ENCODE data around the gene PRRT2. TPM values are rescaled to one million over a fixed set of nuclear protein-coding genes. Genes with fewer than 3 reads are reported as not detected.
"Not testable (repeated sequence)": the region's sequence is repeated elsewhere in the genome, so short reads cannot be mapped to it uniquely, and the experiment has no call there.

PRRT2 gene
- total RNA-seq, 1 experiment from 2014 or later: not detected

DNA sequence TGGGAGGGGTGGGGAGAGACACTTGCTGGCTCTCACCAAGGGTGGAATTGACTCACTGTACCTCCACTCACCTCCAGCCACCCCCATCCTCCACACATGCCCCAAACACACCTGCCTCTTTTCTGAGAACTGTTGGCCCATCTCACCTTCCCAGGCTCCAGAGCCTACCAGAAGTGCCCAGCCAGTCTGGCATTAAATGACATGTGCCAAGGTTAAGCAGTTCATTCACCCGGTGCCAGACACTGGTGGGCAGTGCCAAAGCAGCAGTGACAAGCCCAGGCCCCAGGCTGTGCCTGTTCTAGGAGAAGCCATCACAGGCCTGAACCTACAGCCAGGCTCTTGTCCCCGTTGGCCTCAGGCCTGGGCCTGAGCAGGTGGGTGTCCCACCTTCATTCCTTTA lies 19.5 kb downstream of the PRRT2 start:
- no peak for DNase-seq (ENCODE audit: low spot score)

DNA sequence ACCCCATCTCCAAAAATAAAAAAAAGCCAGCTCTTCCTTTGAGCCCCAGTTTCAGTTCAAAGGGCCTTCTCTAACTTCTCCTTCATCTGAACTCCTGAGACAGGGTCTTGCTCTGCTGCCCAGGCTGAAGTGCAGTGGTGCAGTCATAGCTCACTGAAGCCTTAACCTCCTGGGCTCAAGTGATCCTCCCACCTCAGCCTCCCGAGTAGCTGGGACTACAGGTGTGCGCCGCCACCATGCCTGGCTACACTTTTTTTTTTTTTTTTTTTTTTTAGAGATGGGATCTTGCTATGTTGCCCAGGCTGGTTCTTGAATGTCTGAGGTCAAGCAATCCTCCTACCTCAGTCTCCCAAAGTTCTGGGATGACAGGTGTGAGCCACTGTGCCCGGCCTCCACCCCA lies 21.2 kb downstream of the PRRT2 start:
- not testable (repeated sequence) for DNase-seq (ENCODE audit: low spot score)

DNA sequence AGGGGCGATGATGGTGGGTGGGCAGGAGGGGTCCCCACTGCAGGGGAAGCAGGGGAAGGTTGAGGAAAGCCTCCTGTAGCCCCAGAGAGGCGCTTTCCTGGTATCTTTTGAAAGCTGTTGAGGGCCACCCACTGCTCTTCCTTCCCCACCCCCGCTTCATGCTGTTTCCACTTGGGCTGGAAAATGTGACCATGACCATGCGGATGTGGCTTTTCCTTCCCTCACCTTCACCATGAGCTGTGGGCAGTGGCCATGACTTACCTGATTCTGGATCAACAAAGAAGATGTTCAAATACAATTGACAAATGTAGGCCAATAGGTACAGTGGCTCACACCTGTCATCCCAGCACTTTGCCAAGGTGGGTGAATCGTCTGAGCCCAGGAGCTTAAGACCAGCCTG lies 22.1 kb downstream of the PRRT2 start:
- DNase-seq (ENCODE audit: low spot score): no peak

DNA sequence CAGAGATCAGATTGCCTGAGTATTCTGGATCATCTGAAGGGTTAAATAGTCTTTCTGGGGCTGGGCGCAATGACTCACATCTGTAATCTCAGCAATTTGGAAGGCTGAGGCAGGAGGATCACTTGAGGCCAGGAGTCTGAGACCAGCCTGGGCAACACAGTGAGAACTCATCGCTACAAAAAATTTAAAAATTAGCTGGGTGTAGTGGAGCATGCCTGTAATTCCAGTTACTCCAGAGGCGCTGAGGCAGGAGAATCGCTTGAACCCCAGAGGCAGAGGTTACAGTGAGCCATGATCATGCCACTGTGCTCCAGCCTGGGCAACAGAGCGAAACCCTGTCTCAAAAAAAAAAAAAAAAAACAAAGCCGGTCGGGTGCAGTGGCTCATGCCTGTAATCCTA lies 23.9 kb downstream of the PRRT2 start:
- no peak for DNase-seq (ENCODE audit: low spot score)

DNA sequence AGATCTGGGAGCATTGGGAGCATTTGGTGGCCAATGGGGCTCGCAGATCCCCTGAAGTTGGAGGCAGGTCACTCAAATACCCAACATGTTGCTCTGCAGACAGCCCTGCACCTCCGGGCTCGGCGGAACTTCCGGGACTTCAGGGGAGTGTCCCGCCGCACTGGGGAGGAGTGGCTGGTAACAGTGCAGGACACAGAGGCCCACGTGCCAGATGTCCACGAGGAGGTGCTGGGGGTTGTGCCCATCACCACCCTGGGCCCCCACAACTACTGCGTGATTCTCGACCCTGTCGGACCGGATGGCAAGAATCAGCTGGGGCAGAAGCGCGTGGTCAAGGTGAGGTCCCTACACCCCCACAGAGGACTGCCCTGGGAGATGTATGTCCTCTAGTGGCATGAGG lies 24.6 kb downstream of the PRRT2 start:
- DNase-seq (ENCODE audit: low spot score): no peak

DNA sequence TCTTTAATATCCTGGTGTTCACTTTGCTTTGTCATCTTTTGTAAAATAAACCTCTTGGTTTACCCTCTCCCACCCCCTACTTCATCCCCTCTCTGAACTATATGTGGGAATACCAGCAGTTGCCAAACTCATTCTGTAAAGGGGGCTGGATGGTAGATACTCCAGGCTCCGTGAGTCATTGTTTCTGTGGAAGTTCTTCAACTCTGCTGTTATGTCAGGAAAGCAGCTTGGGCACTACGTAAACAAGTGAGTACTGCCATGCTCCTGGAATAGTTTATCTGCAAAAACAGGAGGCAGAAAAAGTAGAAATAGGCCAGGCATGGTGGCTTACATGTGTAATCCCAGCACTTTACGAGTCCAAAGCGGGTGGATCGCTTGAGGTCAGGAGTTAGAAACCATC lies 25.8 kb downstream of the PRRT2 start:
- no peak for DNase-seq (ENCODE audit: low spot score)

DNA sequence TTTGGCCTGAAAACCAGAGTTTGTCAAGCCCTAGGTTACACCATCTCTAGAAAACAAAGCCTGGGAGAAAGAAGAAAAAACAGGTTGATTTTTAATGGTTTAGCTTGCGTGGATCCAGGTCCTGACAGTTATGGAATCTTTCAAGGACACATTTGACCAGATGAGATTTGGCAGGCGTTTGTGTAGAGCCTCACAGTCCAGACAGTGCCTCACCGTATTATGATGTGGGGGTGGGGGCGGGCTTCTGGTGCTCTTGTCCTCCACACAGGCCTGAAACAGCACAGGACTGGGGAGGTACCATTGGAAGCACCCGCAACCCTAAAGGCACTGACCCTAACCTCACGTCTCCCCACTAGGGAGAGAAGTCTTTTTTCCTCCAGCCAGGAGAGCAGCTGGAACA lies 27.8 kb downstream of the PRRT2 start:
- no peak for DNase-seq (ENCODE audit: low spot score)

DNA sequence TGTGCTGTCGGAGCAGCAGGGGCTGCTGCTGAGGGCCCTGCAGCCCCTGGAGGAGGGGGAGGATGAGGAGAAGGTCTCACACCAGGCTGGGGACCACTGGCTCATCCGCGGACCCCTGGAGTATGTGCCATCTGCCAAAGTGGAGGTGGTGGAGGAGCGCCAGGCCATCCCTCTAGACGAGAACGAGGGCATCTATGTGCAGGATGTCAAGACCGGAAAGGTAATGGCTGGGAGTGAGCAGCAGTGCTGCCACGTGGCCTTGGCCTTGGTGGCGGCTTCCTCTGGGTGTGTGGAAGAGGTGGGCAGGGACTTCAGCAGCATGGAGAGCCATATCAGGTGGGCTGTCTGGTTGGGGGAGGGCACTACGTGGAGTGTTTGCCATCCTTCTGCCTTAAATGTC lies 28.2 kb downstream of the PRRT2 start:
- DNase-seq (ENCODE audit: low spot score): no peak

DNA sequence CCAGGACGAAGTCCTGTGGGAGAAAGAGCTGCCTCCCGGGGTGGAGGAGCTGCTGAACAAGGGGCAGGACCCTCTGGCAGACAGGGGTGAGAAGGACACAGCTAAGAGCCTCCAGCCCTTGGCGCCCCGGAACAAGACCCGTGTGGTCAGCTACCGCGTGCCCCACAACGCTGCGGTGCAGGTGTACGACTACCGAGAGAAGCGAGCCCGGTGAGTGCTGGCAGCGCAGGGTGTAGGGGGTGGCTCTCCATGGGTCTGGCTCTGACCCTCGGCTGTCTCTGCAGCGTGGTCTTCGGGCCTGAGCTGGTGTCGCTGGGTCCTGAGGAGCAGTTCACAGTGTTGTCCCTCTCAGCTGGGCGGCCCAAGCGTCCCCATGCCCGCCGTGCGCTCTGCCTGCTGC lies 29.6 kb downstream of the PRRT2 start:
- DNase-seq (ENCODE audit: low spot score): no peak

DNA sequence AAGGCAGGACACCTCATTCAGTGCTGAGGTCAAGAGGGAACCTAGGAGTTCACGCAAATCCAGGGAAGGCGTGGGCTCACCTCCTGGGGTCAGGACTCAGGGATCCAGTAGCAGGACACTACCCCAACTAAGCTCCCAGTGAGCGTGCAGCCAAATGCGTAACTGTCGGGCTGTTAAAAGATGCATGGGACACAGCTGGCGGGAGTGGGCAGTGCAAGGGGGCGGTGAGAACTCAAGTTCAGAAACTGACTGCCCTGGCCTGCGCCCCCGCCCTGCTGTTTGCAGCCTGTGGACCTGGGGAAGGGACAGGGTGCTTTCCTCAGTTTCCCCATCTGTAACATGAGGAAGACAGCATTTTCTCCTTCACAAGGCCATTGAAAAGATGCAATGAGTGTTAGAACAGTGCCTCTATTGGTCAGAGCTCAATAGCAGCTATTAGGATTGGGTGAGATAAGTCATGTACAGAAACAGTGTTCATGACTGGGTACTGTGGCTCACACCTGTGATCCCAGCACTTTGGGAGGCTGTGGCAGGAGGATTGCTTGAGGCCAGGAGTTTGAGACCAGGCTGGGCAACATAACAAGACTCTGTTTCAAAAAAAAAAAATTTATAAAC lies 30.8 kb downstream of the PRRT2 start:
- no peak for DNase-seq (ENCODE audit: low spot score)

DNA sequence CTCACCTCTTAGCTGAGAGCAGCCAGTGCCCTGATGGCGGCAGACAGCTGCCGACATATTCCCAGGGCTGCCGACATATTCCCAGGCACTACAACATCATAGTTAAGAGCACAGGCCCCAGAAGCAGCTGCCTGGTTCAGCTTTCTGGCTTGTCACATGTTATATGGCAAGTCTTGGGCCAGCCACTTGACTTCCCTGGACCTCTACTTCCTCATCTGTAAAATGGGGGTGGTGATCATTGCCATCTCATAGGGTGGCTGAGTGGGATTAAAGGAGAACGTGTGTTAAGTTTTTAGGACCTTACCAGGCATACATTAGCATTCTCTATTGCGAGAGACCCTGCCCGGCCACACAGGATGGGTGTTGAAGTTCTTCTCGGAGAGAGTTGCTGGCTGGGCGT lies 31.9 kb downstream of the PRRT2 start:
- no peak for DNase-seq (ENCODE audit: low spot score)

DNA sequence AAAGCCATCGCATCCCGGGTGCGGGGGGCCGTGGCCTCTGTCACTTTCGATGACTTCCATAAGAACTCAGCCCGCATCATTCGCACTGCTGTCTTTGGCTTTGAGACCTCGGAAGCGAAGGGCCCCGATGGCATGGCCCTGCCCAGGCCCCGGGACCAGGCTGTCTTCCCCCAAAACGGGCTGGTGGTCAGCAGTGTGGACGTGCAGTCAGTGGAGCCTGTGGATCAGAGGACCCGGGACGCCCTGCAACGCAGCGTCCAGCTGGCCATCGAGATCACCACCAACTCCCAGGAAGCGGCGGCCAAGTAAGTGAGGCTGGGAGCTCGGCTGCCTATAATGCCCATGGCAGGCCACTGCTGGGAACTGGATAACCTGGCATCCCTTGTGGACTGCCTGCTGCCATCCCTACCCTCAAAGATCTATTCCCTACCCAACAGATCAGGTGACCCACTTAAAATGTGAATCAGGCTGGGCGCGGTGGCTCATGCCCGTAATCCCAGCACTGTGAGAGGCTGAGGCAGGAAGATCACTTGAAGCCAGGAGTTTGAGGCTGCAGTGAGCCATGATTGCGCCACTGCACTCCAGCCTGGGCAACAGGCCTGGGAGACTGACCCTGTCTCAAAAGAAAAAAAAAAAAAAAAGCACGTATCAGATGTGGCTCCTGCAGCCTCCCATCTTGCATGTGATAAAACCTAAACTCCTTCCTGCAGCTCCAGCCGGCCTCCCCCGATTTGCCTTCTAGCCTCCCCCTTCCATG lies 32.8 kb downstream of the PRRT2 start:
- no peak for DNase-seq (ENCODE audit: low spot score)

DNA sequence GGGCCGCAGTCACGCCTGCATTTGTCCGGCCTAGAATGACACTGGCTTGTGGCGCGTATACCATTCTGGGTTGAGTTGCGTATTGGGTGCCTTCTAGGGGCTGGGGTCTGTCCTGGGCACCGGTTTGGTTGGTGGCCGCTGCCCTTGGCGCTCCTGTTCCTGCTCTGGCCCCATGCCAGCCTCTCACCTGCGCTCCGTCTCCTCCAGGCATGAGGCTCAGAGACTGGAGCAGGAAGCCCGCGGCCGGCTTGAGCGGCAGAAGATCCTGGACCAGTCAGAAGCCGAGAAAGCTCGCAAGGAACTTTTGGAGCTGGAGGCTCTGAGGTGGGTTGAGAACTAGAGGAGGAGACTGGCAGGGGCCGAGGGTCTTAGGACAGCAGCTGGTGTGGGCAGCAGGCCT lies 33.7 kb downstream of the PRRT2 start:
- DNase-seq (ENCODE audit: low spot score): no peak

DNA sequence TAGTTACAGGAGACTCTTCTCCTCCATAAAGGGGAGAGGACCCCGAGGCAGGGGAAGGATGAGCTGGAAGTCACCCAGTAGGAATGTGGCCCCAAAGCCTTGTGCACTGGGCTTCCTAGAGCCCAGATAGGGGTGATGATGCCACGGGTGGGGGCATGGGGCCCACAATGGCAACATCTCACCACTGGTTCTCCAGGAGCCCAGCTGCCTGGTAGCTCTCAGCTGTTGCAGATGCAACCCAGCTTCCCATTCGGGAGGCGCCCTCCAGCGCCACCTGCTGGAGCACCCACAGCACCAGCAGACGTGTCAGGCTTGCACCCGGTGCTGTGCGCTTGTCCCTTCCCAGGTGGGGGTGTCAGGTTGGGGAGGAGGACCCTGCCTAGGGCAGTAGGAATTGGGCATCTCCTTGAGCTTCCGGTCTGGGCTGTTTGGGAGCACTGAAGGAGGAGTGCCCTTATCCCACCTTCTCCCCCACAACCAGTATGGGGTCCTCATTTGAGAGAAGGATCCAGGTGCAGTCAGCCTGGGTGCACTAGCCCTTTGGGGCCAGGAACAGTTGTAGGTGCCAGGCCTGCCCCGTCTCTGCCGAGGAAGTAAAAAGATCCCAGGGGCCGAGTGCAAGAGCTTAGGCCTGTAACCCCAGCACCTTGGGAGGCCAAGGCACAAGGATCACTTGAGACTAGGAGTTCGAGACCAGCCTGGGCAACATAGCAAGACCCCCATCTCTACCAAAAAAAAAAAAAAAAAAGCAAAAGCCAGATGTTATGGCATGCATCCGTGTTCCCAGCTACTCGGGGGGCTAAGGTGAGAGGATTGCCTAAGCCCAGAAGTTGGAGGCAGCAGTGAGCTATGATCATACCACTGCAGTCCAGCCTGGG lies 36.7 kb downstream of the PRRT2 start:
- peak; percentile 87 for DNase-seq (ENCODE audit: low spot score)

DNA sequence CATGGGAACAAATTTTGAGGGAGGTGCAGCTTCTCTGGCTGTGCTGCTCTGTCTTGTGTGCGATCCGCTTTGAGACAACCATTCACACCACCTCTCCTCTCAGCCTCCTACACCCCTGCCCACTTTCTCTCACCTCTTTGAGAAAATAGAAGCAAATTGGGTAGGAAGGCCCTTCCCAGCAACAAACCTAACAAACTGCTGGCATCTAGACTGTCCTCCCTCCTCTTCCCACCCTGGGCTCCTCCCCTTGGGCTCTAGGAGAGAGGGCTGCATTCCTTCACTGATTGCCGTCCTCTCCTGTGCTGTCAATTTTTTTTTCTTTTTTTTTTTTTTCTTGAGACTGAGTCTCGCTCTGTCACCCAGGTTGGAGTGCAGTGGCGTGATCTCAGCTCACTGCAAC lies 37.5 kb downstream of the PRRT2 start:
- no peak for DNase-seq (ENCODE audit: low spot score)

DNA sequence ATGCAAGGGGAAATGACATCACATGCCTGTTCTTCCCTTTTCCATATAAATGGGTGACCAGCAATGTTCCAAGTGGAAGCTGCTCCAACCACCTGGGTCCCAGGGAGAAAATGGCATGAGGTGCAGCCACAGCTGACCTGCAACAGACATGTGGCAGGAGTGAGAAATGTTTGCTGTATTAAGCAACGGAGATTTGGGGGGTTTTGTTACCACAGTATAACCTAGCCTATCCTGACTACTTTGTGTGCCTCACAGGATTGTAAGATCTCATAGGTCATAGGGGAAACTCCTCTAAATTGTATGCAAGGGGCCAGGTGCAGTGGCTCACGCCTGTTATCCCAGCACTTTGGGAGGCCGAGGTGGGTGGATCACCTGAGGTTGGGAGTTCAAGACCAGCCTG lies 39.0 kb downstream of the PRRT2 start:
- no peak for DNase-seq (ENCODE audit: low spot score)

DNA sequence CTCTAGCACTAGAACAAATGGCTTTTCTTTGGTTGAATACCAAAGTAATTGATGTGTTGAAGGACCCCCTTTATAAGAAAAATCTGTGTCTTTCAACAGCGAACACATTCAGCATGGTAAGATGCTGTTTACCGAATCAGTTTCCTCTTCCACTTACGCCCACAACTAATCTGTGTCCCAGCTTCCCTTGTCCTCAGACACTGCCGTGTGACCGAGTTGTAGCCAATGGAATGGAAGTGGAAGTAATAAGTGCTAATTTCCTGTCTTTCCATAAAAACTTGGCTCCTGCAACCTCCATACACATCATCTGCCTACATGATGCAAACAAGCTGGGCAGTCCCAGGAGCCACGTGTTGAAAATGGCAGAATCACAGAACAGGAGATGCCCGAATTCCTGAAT lies 40.7 kb downstream of the PRRT2 start:
- no peak for DNase-seq (ENCODE audit: low spot score)

DNA sequence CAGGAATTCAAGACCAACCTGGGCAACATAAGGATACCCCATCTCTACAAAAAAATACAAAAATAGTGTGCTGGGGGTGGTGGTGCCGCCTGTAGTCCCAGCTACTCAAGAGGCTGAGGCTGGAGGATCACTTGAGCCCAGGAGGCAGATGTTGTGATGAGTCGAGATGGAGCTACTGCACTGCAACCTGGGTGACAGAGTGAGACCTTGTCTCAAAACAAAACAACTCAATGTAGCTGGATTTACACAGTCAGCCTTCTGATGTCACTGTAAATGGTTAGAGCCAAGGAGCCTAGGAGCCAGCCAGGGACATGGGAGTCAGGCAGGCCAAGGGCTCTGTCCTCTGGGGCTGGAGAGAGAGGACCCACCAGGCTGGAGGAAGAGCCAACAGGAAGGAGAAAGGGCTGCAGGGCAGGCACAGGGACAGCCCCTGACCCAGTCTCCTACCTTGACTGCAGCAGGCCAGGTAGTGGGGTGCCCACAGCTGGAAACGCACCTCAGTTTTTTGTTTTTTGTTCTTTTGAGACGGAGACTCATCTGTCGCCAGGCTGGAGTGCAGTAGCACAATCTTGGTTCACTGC lies 42.6 kb downstream of the PRRT2 start:
- DNase-seq (ENCODE audit: low spot score): no peak

DNA sequence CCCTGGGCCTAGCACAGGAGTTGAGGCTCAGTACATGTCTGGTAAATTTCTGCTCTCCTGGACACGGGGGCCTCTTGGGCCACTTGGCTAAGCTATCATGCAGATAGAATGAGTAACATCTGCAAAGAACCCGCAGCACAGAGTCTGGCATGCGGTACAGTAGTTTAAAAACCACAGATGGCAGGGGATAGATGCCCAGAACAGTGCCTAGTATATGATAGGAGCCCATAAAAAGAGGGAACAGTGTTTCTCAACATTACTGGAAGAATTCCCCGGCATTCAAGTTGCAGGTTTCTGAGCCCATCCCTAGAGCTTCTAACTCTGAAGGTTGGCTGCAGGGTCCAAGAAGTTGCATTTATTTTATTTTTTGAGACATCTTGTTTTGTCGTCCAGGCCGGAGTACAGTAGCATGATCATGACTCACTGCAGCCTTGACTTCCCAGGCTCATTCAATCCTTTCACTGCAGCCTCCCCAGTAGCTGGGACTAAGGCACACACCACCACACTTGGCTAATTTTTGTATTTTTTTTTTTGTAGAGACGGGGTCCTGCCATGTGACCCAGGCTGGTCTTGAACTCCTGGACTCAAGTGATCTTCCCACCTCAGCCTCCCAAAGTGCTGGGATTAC lies 45.3 kb downstream of the PRRT2 start:
- DNase-seq (ENCODE audit: low spot score): no peak

DNA sequence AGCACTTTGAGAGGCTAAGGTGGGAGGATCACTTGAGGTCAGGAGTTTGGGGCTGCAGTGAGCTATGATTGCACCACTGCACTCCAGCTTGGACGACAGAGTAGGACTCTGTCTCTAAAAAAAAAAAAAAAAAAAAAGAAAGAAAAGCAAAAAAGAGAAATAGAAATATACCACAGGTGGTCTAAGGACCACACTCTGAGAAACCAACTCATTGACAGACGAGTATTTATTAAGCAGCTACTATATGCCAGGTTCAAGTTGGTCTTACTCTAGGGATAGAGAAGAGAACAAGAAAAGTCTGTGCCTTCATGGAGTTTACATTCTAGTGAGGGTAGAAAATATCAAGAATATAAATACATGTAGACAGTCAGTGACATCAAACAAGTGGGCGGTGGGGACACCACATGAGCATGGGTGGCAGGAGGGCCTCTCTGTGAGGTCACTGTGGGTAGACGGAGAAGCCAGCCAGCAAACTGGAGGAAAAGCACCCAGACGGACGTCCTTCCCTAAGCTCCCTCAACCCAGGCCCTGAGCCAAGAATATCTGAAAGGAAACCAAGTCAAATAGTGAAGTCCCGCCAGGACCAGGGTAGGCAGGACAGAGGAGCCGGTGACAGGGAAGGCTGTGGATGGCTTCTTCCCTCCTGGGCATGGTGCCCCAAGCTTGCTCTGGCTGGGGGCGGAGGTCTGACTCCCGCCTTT lies 46.3 kb downstream of the PRRT2 start:
- no peak for DNase-seq (ENCODE audit: low spot score)

DNA sequence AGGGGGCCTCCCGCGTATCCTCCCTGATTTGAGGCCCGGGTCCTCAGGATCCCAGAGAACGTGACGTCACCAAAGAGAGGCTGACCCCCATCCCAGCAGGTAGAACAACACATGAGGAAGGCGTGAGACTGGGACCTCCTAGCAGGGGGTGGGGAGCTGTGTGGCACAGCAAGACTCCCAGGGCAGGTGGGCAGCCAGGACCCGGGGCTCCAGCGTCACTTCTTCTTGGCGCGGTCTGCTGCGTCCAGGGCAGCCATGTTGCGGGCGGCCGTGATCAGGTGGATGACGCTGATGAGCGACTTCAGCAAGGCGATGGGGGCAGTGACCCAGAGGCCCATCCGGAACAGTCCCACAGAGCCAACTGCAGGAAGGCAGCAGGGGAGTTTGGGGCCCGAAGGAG lies 47.0 kb downstream of the PRRT2 start:
- DNase-seq (ENCODE audit: low spot score): no peak
